ENCODE data around the gene FGF14.

FGF14 gene

DNA sequence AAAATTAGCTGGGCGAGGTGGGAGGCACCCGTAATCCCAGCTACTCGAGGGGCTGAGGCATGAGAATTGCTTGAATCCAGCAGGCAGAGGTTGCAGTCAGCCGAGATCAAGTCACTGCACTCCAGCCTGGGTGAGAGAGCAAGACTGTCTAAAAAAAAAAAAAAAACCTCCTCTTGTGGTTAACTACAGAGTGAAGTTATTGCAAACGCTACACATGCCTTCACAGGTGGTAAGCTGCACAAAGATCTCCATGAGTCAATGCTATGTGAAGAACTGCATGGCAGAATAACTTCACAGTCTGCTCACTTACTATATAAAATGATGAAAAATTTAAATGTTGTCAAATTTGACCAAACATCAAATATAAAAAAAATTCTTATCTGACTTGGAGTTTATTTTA, 436.8 kb downstream of the FGF14 start:
- H3K4me3 ChIP-seq (ENCODE audit: low read depth, low read length): no peak overlapping the region
- peak; percentile 73 for DNase-seq (ENCODE audit: low read depth)
- TF ChIP-seq, protein P1, sequence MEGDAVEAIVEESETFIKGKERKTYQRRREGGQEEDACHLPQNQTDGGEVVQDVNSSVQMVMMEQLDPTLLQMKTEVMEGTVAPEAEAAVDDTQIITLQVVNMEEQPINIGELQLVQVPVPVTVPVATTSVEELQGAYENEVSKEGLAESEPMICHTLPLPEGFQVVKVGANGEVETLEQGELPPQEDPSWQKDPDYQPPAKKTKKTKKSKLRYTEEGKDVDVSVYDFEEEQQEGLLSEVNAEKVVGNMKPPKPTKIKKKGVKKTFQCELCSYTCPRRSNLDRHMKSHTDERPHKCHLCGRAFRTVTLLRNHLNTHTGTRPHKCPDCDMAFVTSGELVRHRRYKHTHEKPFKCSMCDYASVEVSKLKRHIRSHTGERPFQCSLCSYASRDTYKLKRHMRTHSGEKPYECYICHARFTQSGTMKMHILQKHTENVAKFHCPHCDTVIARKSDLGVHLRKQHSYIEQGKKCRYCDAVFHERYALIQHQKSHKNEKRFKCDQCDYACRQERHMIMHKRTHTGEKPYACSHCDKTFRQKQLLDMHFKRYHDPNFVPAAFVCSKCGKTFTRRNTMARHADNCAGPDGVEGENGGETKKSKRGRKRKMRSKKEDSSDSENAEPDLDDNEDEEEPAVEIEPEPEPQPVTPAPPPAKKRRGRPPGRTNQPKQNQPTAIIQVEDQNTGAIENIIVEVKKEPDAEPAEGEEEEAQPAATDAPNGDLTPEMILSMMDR (conservative IDR thresholded peaks at IDR 0.05; ENCODE audit: low read depth, low read length): no peak

DNA sequence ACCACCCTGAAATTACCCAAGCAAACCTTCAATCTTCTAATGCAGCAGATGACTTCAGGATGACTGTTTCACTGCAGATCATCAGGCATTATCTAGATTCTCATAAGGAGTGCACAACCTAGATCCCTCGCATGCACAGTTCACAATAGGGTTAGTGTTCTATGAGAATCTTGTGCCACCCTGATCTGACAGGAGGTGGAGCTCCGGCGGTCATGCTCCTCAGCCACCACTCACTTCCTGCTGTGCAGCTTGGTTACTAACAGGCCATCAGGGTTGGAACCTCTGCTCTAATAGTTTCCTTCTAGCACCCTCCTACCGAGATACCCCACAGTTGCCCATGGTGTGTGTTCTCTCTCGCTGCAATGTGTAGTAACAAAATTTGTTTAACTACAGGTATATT, 442.8 kb downstream of the FGF14 start:
- no peak overlapping the region for H3K4me3 ChIP-seq (ENCODE audit: low read depth, low read length)
- TF ChIP-seq, protein P1 (conservative IDR thresholded peaks at IDR 0.05; ENCODE audit: low read depth, low read length): no peak
- no peak for DNase-seq (ENCODE audit: low read depth)

DNA sequence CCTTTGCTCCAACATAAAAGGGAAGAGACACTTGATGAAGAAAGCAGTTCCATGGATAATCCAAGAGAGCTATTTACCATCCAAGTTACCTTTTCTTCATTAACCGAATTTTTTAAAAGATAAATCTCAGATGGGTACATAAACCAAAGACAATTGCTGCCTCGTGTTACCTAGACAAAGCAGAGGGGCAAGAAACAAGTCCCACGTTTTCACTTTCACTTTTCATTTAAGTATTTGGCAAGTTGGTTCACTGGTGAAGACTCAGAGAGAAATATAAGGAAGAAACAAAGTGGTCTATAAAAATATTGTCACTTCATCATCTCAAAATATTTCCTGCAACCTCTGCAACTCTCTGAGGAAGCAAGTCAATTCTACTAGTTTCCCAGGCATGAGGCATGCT, 446.1 kb downstream of the FGF14 start:
- H3K4me3 ChIP-seq (ENCODE audit: low read depth, low read length): no peak overlapping the region
- TF ChIP-seq, protein P1 (conservative IDR thresholded peaks at IDR 0.05; ENCODE audit: low read depth, low read length): no peak
- peak; percentile 5 for DNase-seq (ENCODE audit: low read depth)

DNA sequence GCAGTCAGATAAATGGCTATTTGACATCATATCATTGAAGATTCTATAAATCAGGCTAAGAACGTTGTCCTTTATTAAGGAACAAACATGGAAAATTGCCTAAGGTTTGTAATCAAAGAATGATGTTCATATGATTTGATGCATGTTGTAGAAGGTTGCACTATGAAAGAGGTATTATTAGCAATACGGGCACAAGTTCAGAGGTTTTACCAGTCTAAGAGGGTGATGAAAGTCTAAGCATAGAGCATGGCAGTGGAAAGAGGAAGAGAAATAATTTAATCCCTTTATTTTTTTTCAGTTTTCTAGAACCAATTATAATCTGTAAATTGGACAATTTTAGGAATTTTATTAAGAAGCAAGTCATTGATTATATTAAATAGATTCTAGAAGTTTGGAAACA, 450.7 kb downstream of the FGF14 start:
- no peak for DNase-seq (ENCODE audit: low read depth)
- TF ChIP-seq, protein P1 (conservative IDR thresholded peaks at IDR 0.05; ENCODE audit: low read depth, low read length): no peak
- H3K4me3 ChIP-seq (ENCODE audit: low read depth, low read length): no peak overlapping the region

DNA sequence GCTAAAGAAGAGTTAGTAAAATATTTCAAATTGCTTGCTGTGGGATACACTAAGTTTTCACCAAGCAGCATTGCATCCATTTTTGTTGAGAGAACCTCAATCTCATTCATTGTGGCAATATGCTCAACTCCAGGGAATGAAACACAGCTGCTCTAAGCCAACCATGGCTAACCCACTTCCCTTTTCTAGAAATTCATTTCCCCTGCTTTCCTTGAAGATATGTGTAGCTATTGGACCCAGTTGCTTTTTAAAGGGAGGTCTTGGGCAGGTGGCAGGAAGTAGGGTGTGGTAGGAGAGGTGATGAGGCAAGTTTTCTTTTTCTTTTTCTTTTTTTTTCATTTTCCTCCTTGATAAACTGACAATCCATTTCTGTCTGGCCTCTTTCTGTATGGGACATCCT, 452.2 kb downstream of the FGF14 start:
- no peak for DNase-seq (ENCODE audit: low read depth)
- no peak overlapping the region for H3K4me3 ChIP-seq (ENCODE audit: low read depth, low read length)
- TF ChIP-seq, protein P1 (conservative IDR thresholded peaks at IDR 0.05; ENCODE audit: low read depth, low read length): no peak

DNA sequence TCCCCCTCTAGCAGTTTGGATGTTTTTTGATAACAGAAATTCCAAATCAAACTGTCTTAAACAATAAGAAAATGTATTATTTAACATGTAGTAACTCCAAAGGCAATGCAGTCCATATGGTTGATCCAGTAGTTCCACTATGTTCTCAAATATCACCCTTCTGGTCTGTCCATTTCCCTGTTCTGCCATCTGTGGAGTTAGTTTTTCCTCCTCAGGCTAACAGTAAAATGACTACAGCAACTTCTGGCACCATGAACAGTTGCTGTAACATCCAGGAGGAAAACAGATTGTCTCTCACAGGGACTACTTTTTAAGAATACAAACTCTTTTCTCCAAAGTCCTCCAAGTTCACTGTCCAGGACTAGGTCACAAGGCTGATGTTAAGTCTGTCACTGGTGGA, 455.4 kb downstream of the FGF14 start:
- TF ChIP-seq, protein P1 (conservative IDR thresholded peaks at IDR 0.05; ENCODE audit: low read depth, low read length): no peak
- DNase-seq (ENCODE audit: low read depth): no peak
- no peak overlapping the region for H3K4me3 ChIP-seq (ENCODE audit: low read depth, low read length)

GRCh38 chr13:101945435-101945834, 456.4 kb downstream of the FGF14 start:
- H3K4me3 ChIP-seq (ENCODE audit: low read depth, low read length): no peak overlapping the region
- DNase-seq (ENCODE audit: low read depth): peak; percentile 13
- TF ChIP-seq, protein P1 (conservative IDR thresholded peaks at IDR 0.05; ENCODE audit: low read depth, low read length): peak; percentile 41

Measured in choroid plexus epithelial cell (primary cell).